GM21360 (cell line): ENCODE data around the gene COL4A4.

Experiments used
- ATAC-seq: cut with Tn5 transposase; IDR thresholded peaks from one replicate; pipeline ENCODE4 v1.9.1; 2021; ENCODE audit warnings: mild to moderate bottlenecking, moderate library complexity; ENCODE audit not compliant: unreplicated experiment

COL4A4 gene

GRCh38 chr2:227035711-227036367 lies 128.2 kb downstream of the COL4A4 start:
- ATAC-seq, result no peak

GRCh38 chr2:227033471-227034148 lies 130.4 kb downstream of the COL4A4 start:
- ATAC-seq, result peak; percentile 75

DNA sequence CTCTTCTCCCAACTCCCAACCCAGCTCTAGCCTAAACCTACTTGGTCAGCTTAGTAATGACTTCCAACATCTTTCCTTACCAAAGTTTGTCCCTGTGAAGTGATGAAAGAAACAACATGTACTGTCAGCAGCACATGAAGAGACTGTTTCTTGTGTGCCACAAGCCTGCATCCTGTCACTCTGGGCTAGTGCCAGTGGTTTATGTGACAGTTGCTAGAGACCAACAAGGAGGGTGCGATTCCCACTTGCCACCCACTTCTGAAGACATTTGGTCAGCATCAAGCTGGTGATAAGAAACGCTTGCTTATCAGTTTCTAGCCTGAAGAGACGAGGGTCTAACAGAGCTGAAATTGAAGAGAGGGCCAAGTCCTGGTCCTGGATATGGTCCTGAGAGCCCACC lies 132.6 kb downstream of the COL4A4 start:
- no peak for ATAC-seq

DNA sequence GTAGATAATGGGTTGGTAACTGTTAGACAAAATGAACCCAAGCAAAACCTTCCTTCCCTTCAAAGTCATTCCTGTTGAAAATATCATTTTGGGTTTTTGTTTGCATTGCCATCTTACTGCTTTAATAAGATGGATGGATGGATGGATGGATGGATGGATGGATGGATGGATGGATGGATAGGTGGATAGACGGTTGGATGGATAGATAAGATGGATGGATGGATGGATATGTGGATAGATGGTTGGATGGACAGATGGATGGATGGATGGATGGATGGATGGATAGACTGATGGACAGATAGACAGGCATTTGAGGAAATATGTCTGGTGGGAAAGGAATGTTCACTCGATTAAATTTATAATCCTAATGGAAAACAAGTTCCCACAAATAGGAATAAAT lies 133.2 kb downstream of the COL4A4 start:
- no peak for ATAC-seq

DNA sequence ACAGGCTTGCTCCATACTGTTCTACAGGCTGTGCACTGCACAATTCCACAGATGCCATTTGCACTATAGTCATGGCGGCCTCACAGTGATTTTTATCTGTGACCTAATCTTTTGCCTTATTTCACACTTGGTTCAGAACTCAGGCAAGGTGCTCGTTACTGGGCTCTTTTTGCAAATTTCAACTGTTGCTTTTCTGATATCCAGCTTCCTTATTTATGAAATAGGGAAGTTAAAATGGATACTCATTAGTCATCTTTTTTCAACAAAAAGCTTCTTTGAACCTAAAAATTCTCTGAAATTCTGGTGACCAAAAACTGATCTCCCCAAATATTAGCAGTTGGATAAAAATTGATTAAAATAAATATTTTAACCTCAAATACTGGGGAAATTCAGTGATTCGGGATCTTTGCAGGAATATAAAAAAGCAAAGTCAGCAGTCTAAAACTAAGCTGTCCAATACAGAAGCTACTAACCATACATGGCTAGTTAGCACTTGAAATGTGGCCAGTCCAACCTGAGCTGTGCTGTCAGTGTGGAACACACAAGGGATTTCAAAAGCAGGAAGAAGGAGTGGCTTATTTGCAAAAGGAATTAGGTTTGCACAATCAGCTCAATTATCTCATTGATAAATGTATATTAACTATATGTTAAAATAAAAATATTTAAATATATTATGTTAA lies 134.4 kb downstream of the COL4A4 start:
- ATAC-seq, result no peak

DNA sequence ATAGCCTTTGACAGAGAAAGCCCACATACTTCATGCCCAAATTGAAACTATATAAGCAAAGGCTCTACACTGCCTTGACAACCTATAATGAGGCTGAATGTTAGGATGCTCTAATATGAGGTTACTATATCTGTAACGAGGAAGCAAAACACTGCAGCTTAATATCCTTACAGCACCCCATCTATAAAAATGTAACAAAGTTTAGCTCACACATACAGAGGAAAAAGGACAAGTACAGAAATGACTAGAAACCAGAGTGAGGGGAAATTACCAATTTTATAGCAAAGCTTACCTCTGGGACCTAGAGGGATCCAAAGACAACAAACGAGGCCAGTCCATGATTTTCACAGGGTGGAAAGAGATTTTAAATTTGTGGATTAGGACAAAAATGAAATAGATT lies 138.5 kb downstream of the COL4A4 start:
- ATAC-seq, result peak; percentile 67

DNA sequence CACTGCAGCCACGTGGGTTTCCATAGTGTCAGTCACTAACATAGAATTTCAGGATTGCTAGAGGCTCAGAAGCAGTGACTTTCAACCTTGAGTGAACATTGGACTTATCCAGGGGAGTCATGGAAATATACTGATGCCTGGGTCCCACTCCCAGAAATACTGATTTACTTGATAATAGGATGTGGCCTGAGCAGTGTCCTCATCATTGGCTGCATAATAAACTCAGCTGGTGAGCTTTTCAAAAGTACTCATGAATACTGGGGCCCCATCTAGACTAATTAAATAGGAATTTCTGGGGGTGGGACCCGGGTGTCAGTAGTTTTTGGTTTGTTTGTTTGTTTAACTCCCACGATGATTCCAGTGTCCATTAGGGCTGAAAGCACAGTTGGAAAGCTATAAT lies 141.4 kb downstream of the COL4A4 start:
- ATAC-seq, result no peak

DNA sequence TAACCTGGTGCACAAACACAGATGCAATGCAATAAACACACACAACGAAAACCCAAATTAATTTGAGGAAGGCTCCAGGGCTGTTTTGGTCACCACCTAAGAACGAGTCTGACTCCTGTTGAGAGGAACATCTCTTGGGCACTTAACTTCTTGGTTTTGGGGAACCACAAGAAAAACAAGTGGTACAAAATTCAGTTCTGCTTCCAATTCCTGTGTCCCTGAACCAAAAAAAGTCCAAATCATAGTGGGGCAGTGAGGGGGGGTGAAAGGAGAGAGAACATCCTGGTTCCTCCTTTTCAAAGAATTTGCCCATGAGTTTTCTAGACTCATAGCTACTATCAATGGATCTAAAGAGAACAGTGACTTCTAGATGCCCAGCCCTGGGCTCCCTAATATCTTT lies 143.6 kb downstream of the COL4A4 start:
- no peak for ATAC-seq

- ATAC-seq, result no peak
These were observed 147.1 kb downstream of the COL4A4 start for GRCh38 chr2:227016894-227017293.

DNA sequence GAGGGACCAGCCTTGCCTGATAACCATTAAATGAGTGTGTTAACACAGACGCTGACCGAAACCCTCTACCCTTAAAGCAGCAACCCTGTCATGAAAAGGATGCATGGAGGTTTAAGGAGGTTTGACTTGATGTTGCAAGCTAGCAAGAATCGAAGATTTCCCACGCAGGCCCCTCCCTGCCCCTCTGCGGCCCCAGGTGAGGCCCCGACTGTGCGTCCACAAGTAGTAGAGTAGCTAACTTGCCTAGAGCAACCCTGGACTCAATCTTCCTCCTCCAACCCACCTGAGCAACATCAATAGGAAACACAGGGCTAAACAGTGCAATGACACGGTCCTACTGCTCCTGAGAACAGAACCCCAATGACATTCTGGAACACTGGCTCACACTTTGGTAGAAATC lies 150.1 kb downstream of the COL4A4 start:
- ATAC-seq, result no peak

GRCh38 chr2:227013330-227013729 lies 150.7 kb downstream of the COL4A4 start:
- ATAC-seq, result no peak

DNA sequence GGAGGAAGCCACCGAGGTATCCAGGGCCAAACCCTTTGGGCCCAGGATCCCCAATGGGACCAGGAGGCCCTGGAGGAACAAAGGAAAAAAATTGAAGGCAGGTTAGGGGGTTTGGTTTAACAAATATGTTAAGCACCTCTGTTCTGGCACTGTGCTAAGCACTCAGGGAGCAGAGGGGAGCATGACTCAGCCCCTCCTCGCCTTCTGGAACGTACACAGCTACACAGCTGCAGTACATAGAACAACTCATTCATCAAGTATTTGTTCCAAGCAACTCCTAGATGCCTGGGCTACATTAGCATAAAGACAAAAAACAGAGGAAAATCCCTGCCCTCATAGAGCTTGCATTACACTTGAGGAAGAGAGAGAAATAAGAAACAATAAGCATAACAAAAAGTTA lies 153.6 kb downstream of the COL4A4 start:
- no peak for ATAC-seq

DNA sequence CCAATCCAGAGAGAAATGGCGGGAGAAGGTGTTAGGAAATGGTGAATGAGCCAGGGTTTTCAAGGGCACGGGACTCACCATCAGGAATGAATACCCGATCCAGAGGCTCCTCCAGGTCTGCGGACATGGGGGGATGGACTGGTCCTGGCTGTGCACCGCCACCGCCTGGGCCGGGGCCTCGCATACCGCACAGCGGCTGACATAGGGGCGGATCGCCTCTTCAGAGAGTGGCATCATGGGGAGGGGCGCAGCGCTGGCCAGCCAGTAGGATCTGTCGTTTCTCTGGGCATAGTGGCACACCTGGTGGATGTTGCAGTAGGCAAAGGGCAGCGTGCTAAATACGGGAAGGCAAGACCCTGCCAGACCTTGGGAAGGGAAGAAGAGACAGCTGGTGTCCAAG lies 156.1 kb downstream of the COL4A4 start:
- ATAC-seq, result no peak

DNA sequence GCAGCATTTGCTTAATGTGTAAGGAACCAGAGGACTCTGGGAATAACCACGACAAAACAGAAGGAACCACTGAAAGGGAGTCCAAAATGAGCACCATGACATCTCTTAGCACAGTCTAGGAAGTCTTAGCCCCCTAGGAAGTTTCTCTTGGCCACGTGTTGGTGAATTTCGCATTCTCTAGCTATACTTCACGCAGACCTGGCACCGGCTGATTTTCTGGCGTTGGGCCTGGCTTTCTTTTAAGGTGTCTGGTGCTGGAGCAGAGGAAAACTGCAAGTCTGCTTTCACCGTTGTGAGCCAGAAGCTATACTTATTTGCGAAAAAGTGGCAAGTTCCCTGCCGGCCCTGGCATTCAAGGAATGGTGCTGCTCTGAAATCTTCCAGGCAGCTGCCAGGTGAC lies 156.9 kb downstream of the COL4A4 start:
- no peak for ATAC-seq

DNA sequence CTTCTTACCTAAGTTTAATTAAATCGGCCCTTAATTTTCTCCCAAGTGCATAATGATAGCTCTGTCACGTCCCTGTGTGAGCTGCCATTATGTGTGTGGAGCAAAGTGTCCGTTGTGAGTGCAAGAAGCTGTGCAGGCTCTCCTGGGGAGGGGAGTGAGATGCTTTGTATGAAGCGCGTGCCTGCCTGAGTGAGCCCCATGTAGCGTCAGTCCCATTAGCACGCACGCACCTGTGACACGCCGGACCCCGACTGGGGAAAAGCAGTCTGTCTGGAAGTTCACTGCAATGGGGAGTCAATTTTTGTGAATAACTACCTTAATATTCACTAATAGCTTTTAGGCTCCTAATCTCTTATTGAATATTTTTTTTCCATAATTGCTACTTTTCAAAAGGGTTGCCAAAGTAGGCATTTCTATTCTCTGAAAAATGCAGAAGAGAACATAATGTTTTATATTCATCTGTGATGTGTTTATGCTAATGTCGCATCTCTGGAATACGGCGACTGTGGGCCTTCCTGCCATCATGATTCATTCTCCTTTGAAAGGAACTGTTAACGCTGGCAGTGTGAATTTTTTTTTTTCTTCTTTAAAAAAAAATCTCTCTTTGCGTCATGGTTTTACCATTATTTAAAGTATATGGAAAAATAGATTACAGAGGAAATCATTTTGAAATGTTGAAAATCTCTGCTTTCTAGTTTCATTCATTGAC lies 157.7 kb downstream of the COL4A4 start:
- ATAC-seq, result no peak

DNA sequence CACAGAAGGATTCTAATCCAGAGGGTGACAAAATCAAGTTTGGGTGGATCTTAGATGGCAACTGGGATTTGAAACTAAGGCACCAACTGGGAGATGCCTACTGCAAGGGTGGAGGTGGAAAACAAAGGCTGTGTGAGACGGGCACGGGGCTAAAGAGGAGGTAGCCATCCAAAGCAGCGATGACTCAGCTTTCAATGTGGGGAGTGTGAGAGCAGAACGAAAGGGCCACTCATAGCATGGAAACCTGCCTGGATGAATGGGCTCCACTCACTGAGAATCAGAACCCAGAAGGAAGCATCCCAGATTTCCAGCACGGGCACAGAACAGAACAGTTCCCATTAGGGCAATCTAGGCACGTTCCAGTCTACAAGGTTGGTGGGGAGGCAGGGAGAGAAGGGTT lies 159.5 kb downstream of the COL4A4 start:
- no peak for ATAC-seq

- ATAC-seq, result no peak
These were observed 163.9 kb downstream of the COL4A4 start for GRCh38 chr2:227000123-227000522.

- ATAC-seq, result no peak
These were observed 164.3 kb downstream of the COL4A4 start for GRCh38 chr2:226999661-227000060.

DNA sequence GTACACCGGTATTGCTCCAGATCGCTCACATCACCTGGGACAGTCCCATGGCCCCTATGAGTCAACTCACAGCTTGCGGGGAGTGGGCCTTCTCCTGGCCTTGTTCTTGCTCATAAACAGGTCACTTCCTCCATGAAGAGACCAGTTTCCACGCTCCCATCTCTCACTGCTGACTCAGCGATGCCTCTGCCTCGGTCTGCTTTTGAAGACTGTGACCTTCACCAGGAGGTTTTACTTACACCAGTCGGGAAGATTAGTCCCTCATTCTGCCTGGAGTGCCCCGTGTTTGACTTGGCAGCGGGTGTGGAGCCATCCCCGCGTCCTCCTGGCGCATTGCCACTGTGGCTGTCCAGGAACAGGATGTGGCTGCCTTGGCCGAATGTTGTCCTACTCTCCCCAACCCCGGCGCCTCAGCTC lies 168.4 kb downstream of the COL4A4 start:
- no peak for ATAC-seq

- no peak for ATAC-seq
These were observed 169.2 kb downstream of the COL4A4 start for GRCh38 chr2:226994775-226995174.

DNA sequence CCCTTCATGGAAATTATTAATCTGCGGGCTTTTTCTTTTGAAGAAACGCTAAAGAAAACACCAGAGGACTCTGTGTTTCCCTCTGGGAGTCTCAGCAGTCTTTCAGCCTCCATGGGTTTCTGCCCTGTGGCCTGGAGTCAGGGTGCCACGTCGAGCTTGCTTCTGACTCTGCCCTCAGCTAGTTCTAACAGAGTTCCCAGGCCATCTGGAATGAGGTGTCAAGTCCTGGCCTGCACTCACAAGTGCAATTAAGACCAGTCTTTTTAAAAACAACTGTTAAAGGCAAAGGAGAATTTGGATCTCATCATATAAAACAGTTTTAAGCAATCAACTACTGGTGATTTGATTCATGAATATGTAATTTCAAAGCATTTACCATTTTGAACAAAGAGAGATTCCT lies 170.8 kb downstream of the COL4A4 start:
- ATAC-seq, result no peak

- no peak for ATAC-seq
These were observed 172.3 kb downstream of the COL4A4 start for GRCh38 chr2:226991663-226992062.
